LNCaP clone FGC (cell line): ENCODE measurements around the gene CLTB.
A peak's percentile ranks its signal among the peaks of the same experiment; 100 is the strongest.

Experiments
- DNase-seq: peaks from one replicate; pipeline ENCODE4 v3.0.0-alpha.2; 2011; ENCODE audit warnings: low read depth
- H3K4me3 ChIP-seq: 2 replicates; pipeline ENCODE4 v1.5.1; 2011; ENCODE audit warnings: mild to moderate bottlenecking, low read depth, low read length, control low read depth
- TF ChIP-seq, protein P1 (sequence below): IDR thresholded peaks from 2 replicates; pipeline ENCODE4 v1.5.1; 2012; ENCODE audit warnings: mild to moderate bottlenecking; ENCODE audit not compliant: control insufficient read depth, insufficient read depth; ENCODE audit errors: extremely low read depth

The CLTB gene

GRCh38 chr5:176387384-176387925 lies 28.9 kb downstream of the CLTB start:
- DNase-seq: no peak
- TF ChIP-seq, protein P1, sequence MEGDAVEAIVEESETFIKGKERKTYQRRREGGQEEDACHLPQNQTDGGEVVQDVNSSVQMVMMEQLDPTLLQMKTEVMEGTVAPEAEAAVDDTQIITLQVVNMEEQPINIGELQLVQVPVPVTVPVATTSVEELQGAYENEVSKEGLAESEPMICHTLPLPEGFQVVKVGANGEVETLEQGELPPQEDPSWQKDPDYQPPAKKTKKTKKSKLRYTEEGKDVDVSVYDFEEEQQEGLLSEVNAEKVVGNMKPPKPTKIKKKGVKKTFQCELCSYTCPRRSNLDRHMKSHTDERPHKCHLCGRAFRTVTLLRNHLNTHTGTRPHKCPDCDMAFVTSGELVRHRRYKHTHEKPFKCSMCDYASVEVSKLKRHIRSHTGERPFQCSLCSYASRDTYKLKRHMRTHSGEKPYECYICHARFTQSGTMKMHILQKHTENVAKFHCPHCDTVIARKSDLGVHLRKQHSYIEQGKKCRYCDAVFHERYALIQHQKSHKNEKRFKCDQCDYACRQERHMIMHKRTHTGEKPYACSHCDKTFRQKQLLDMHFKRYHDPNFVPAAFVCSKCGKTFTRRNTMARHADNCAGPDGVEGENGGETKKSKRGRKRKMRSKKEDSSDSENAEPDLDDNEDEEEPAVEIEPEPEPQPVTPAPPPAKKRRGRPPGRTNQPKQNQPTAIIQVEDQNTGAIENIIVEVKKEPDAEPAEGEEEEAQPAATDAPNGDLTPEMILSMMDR: no peak
- peak overlapping the region; percentile 94 for H3K4me3 ChIP-seq

GRCh38 chr5:176386491-176386890 lies 29.8 kb downstream of the CLTB start:
- H3K4me3 ChIP-seq: 0 out of 2 replicates have a peak overlapping the region, but pooled peaks have one; percentile 94
- TF ChIP-seq, protein P1: no peak
- DNase-seq: no peak

- TF ChIP-seq, protein P1: no peak
- no peak overlapping the region for H3K4me3 ChIP-seq
- no peak for DNase-seq
These were observed 31.3 kb downstream of the CLTB start for GRCh38 chr5:176384991-176385390.

DNA sequence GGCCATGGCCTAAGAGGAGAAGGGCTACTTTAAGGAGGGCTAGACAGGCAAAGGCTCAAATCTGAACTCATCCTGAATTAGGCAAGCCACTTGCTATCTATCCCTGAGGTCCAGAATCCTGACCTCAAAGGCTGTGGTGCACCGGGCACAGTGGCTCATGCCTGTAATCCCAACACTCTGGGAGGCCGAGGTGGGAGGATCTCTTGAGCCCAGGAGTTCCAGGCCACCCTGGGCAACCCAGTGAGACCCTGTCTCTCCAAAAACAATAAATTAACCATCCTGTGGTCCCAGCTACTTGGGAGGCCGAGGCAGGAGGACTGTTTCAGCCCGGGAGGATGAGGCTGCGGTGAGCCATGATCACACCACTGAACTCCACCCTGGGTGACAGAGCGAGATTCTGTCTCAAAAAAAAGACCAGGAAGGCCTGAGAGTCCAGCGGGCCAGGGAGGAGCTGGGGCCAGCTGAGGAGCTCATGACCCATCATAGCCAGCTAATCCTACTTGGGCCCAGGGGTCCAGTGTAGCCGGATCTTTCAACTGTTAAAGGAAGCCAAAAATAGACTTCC lies 31.9 kb downstream of the CLTB start:
- no peak overlapping the region for H3K4me3 ChIP-seq
- TF ChIP-seq, protein P1: no peak
- DNase-seq: no peak

DNA sequence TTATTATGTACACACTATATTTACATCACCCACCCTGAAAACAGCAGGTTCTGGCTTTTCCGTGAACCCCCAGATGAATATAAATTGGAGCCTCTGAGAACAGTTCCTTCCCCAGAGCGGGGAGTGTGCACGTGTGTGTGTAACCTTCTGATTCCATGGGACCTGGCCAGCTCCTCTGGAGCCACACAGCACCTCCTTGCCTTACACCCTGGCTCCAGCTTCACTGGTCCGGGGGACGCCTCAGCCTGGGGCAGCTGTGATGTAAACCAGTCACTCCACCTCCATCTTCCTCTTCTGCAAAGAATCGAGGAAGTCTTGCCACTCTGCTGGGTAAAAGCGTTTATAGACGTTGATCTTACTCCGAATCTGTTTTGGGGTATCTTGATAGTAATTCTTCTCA lies 32.4 kb downstream of the CLTB start:
- no peak for DNase-seq
- TF ChIP-seq, protein P1: no peak

GRCh38 chr5:176383248-176383905 lies 33.0 kb downstream of the CLTB start:
- TF ChIP-seq, protein P1: no peak
- H3K4me3 ChIP-seq: no peak overlapping the region
- no peak for DNase-seq

More for the DNA sequence above, 32.4 kb downstream of the CLTB start:
- no peak overlapping the region for H3K4me3 ChIP-seq
